ENCODE results near the gene FERMT1. TPM values are rescaled to one million over a fixed set of nuclear protein-coding genes. Genes with fewer than 3 reads are reported as not detected.

The FERMT1 gene
- total and polyA plus RNA-seq, 4 donors: 0.83 to 2.4 (median 1.5) TPM

GRCh38 chr20:6127825-6128224 lies 5.0 kb upstream of the FERMT1 start:
- Histone ChIP-seq H3K9me3 (ENCODE audit: control insufficient read depth in 4 of 4, insufficient read depth in 3 of 4, low read length in 3 of 4) (no peaks in the 10 kb centered on the region), H3K27me3 (ENCODE audit: control insufficient read depth in 3 of 3, insufficient read depth in 3 of 3, low read length in 2 of 3) (no peaks in the 10 kb centered on the region), H3K4me3 (no peak overlapping the region), H3K27ac (ENCODE audit: low read depth in 1 of 2, low read length in 1 of 2) (no peak overlapping the region), H3K9ac (ENCODE audit: insufficient read depth in 1 of 2, low read length in 2 of 2) (no peak overlapping the region), H3K4me1 (ENCODE audit: control insufficient read depth in 5 of 5, insufficient read depth in 5 of 5, low read length in 5 of 5) (peaks cover 0 to 7% (median 4%) of the 10 kb centered on the region in 5 donors), H3K36me3 (ENCODE audit: control insufficient read depth in 4 of 4, insufficient read depth in 4 of 4, low read length in 4 of 4) (no peaks in the 10 kb centered on the region)
- no peak for ATAC-seq (ENCODE audit: insufficient read depth, low FRiP score)
- DNase-seq: no peak
- WGBS, 2 donors: 89 to 90% methylated on average over 4 of the region's 4 CpGs
- no peak for TF ChIP-seq CTCF (IDR thresholded peaks at IDR 0.05; ENCODE audit: control extremely low read depth, extremely low read depth)

GRCh38 chr20:6126846-6127245 lies 4.0 kb upstream of the FERMT1 start:
- no peak for DNase-seq
- H3K9ac ChIP-seq (ENCODE audit: insufficient read depth in 1 of 2, low read length in 2 of 2): no peak overlapping the region

GRCh38 chr20:6123649-6124014 lies 802 bp upstream of the FERMT1 start:
- Histone ChIP-seq H3K27ac (ENCODE audit: low read depth in 1 of 2, low read length in 1 of 2) (no peak overlapping the region), H3K4me3 (no peak overlapping the region), H3K9me3 (ENCODE audit: control insufficient read depth in 4 of 4, insufficient read depth in 3 of 4, low read length in 3 of 4) (no peaks in the 10 kb centered on the region), H3K4me1 (ENCODE audit: control insufficient read depth in 5 of 5, insufficient read depth in 5 of 5, low read length in 5 of 5) (peaks cover 0 to 18% (median 4%) of the 10 kb centered on the region in 5 donors), H3K27me3 (ENCODE audit: control insufficient read depth in 3 of 3, insufficient read depth in 3 of 3, low read length in 2 of 3) (no peaks in the 10 kb centered on the region), H3K9ac (ENCODE audit: insufficient read depth in 1 of 2, low read length in 2 of 2) (peak overlapping the region in 1 of 2 donors; percentile 44), H3K36me3 (ENCODE audit: control insufficient read depth in 4 of 4, insufficient read depth in 4 of 4, low read length in 4 of 4) (no peaks in the 10 kb centered on the region)
- WGBS, 2 donors: 94 to 96% methylated on average over 4 of the region's 4 CpGs
- no peak for ATAC-seq (ENCODE audit: insufficient read depth, low FRiP score)
- peak in 1 of 3 donors; percentile 3 for DNase-seq
- TF ChIP-seq CTCF (IDR thresholded peaks at IDR 0.05; ENCODE audit: control extremely low read depth, extremely low read depth): no peak

More at GRCh38 chr20:6126846-6127245, 4.0 kb upstream of the FERMT1 start:
- Histone ChIP-seq H3K9me3 (ENCODE audit: control insufficient read depth in 4 of 4, insufficient read depth in 3 of 4, low read length in 3 of 4) (no peaks in the 10 kb centered on the region), H3K27ac (ENCODE audit: low read depth in 1 of 2, low read length in 1 of 2) (no peak overlapping the region), H3K36me3 (ENCODE audit: control insufficient read depth in 4 of 4, insufficient read depth in 4 of 4, low read length in 4 of 4) (no peaks in the 10 kb centered on the region), H3K27me3 (ENCODE audit: control insufficient read depth in 3 of 3, insufficient read depth in 3 of 3, low read length in 2 of 3) (no peaks in the 10 kb centered on the region), H3K4me1 (ENCODE audit: control insufficient read depth in 5 of 5, insufficient read depth in 5 of 5, low read length in 5 of 5) (peaks cover 0 to 17% (median 4%) of the 10 kb centered on the region in 5 donors), H3K4me3 (no peak overlapping the region)
- TF ChIP-seq CTCF (IDR thresholded peaks at IDR 0.05; ENCODE audit: control extremely low read depth, extremely low read depth): no peak
- WGBS, 2 donors: 84 to 89% methylated on average over 2 of the region's 2 CpGs
- no peak for ATAC-seq (ENCODE audit: insufficient read depth, low FRiP score)

Data from lung (tissue), 12 donors.